Panc1 (cell line): ENCODE data around the gene MAP3K1.

Experiments
- POLR2AphosphoS5 ChIP-seq: IDR thresholded peaks from 2 replicates; pipeline ENCODE4 v1.6.1; 2012; ENCODE audit warnings: mild to moderate bottlenecking, low read depth, low read length, moderate library complexity
- TF ChIP-seq, protein P1 (sequence below): fragments of 450-650 bp; IDR thresholded peaks from 2 replicates; pipeline ENCODE4 v1.5.1; 2017; ENCODE audit warnings: mild to moderate bottlenecking
- TF ChIP-seq, protein P2 (sequence below), 2 experiments: IDR thresholded peaks; 2 replicates each; pipeline ENCODE4 v1.6.1; 2011 to 2012; ENCODE audit warnings: low read depth in 2 of 2, control low read depth in 1 of 2, low read length in 1 of 2, mild to moderate bottlenecking in 1 of 2, moderate library complexity in 1 of 2; ENCODE audit not compliant: insufficient read depth in 1 of 2

DNA sequence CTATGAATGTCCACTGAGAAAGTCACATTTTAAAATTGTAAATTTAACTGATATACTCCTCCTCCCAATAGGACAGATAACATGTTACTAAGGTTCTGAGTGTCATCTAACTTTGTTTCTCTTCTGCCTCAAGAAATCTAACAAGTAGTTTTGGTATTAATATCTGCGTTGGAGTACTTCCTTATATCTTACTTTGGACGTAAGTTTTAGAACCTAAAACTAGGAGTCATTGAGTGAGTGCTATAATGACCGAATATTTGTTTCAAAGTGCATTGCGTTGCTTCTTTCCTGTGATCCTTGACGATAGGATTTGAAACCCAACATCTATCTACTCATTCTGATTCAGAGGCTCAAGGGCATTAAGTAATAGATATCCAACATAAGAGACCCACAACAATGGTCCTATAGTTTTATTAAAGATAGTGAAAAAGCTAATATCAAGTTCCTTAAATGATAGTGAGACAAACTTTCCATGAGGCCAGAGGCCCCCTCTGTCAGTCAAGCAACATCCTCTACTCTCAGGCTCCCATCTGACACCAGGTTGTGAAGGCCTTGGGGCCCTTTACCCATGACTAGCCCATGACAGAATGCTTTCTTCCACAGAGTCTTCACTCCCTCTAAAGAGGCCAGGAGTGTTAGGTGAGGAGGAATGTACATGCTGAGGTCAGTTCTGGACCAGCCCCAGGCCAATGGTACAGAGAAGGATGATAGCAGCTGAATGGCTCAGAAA is 45.3 kb upstream of the MAP3K1 start:
- TF ChIP-seq, protein P1, sequence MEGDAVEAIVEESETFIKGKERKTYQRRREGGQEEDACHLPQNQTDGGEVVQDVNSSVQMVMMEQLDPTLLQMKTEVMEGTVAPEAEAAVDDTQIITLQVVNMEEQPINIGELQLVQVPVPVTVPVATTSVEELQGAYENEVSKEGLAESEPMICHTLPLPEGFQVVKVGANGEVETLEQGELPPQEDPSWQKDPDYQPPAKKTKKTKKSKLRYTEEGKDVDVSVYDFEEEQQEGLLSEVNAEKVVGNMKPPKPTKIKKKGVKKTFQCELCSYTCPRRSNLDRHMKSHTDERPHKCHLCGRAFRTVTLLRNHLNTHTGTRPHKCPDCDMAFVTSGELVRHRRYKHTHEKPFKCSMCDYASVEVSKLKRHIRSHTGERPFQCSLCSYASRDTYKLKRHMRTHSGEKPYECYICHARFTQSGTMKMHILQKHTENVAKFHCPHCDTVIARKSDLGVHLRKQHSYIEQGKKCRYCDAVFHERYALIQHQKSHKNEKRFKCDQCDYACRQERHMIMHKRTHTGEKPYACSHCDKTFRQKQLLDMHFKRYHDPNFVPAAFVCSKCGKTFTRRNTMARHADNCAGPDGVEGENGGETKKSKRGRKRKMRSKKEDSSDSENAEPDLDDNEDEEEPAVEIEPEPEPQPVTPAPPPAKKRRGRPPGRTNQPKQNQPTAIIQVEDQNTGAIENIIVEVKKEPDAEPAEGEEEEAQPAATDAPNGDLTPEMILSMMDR = no peak
- TF ChIP-seq, protein P2, sequence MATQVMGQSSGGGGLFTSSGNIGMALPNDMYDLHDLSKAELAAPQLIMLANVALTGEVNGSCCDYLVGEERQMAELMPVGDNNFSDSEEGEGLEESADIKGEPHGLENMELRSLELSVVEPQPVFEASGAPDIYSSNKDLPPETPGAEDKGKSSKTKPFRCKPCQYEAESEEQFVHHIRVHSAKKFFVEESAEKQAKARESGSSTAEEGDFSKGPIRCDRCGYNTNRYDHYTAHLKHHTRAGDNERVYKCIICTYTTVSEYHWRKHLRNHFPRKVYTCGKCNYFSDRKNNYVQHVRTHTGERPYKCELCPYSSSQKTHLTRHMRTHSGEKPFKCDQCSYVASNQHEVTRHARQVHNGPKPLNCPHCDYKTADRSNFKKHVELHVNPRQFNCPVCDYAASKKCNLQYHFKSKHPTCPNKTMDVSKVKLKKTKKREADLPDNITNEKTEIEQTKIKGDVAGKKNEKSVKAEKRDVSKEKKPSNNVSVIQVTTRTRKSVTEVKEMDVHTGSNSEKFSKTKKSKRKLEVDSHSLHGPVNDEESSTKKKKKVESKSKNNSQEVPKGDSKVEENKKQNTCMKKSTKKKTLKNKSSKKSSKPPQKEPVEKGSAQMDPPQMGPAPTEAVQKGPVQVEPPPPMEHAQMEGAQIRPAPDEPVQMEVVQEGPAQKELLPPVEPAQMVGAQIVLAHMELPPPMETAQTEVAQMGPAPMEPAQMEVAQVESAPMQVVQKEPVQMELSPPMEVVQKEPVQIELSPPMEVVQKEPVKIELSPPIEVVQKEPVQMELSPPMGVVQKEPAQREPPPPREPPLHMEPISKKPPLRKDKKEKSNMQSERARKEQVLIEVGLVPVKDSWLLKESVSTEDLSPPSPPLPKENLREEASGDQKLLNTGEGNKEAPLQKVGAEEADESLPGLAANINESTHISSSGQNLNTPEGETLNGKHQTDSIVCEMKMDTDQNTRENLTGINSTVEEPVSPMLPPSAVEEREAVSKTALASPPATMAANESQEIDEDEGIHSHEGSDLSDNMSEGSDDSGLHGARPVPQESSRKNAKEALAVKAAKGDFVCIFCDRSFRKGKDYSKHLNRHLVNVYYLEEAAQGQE (IDR thresholded peaks at IDR 0.05; ENCODE audit: insufficient read depth in 1 of 2, low read depth in 2 of 2, low read length in 1 of 2) = no peak
- TF ChIP-seq POLR2AphosphoS5 = no peak
